ENCODE results near the gene BUD31.
A peak's percentile ranks its signal among the peaks of the same experiment; 100 is the strongest.
"Not testable (repeated sequence)": the region's sequence is repeated elsewhere in the genome, so short reads cannot be mapped to it uniquely, and the experiment has no call there.

The BUD31 gene

GRCh38 chr7:99380823-99381663 lies 27.7 kb upstream of the BUD31 start:
- no peak for DNase-seq (ENCODE audit: low read depth)

DNA sequence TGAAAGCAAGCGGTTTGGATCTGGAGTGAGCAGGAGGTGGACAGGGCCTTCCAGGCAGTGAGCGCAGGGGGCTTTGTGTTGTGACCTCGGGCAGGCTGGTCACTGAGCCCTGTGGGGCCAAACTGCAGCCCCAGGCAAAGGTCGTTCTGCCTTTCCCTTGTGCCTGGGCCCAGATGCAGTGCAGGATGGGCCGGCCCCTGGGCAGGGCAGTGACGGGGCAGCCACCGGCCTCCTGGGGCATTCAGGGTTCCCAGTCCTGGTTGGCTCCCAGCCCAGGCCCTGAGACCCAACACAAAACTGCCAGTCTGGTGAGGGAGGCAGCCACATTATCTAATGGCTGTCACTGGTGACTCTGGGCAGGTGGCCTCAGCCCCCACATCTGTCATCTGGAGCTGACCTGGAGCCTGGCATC lies 27.1 kb upstream of the BUD31 start:
- DNase-seq (ENCODE audit: low read depth), result no peak

GRCh38 chr7:99383203-99383602 lies 25.6 kb upstream of the BUD31 start:
- DNase-seq (ENCODE audit: low read depth), result no peak

DNA sequence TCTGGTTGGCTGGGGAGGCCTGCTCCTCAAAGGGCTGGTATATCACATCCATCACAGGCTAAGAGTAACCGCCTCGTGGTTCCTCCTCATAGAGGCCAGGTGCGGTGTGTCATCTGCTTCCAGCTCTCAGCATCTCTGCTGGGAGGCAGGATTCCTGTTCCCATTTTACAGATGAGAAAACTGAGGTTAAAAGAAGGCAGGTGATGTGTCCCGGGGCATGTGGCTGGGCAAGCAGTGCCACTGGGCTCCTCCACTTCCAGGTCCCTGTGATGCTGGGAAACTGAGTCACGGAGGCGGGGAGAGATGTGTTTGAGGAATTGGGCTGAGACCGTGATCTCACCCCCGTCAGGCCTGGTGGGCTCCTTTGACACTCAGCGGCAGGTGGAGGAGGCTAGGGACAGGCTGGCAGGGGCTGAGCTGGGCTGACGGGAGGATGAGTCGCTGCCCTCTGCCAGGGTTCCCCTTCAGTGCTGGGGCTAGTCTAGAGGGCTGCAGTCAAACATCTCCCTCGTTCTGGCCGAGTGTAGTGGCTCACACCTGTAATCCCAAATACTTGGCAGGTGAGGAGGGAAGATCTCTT lies 24.9 kb upstream of the BUD31 start:
- no peak for DNase-seq (ENCODE audit: low read depth)

DNA sequence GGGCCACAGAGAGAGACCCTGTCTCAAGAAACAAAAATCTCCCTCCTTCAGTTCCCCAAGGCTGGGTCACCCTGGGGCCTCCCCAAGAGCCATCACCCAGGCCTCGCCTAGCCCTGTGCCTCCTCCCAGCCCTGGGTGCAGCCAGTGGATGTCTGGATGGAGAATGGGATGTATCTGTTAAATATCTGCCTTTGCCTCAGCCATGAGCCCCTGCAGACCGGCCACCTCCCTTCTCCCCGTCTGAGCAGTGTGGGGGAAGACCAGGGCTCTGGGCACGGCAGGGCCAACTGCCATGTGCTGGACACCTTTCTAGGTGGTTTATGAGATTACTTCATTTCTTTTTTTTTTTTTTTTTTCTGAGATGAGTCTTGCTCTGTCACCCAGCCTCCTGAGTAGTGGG lies 24.2 kb upstream of the BUD31 start:
- no peak for DNase-seq (ENCODE audit: low read depth)

DNA sequence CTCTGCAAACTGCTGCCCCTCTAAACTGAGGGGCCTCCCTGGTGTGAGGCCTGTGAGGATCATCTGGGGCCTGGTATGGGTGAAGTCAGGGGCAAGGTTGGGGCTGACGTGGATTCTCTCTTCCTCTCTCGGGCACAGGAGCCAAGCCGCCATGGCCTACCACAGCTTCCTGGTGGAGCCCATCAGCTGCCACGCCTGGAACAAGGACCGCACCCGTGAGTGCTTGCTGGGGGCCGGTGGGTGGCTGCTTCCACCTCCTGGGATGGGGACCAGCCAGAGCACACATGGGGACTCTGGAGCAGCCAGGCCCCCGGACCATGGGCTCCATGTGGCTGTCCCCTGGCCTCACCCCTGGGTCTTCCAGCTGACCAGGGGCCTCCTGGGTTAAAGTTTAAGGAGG lies 23.2 kb upstream of the BUD31 start:
- DNase-seq (ENCODE audit: low read depth), result no peak

- peak; percentile 41 for DNase-seq (ENCODE audit: low read depth)
Observed at GRCh38 chr7:99386584-99387238, 22.1 kb upstream of the BUD31 start.

DNA sequence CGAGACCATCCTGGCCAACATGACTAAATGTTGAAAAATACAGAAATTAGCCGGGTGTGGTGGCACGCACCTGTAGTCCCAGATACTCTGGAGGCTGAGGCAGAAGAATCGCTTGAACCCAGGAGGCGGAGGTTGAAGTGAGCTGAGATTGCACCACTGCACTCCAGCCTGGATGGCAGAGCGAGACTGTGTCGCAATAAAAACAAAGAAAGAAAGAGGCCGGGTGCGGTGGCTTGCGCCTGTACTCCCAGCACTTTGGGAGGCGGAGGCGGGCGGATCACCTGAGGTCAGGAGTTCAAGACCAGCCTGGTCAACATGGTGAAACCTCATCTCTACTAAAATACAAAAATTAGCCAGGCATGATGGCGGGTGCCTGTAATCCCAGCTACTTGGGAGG lies 21.5 kb upstream of the BUD31 start:
- not testable (repeated sequence) for DNase-seq (ENCODE audit: low read depth)

GRCh38 chr7:99387912-99388311 lies 20.9 kb upstream of the BUD31 start:
- no peak for DNase-seq (ENCODE audit: low read depth)

- no peak for DNase-seq (ENCODE audit: low read depth)
Observed at GRCh38 chr7:99389772-99390171, 19.0 kb upstream of the BUD31 start.

DNA sequence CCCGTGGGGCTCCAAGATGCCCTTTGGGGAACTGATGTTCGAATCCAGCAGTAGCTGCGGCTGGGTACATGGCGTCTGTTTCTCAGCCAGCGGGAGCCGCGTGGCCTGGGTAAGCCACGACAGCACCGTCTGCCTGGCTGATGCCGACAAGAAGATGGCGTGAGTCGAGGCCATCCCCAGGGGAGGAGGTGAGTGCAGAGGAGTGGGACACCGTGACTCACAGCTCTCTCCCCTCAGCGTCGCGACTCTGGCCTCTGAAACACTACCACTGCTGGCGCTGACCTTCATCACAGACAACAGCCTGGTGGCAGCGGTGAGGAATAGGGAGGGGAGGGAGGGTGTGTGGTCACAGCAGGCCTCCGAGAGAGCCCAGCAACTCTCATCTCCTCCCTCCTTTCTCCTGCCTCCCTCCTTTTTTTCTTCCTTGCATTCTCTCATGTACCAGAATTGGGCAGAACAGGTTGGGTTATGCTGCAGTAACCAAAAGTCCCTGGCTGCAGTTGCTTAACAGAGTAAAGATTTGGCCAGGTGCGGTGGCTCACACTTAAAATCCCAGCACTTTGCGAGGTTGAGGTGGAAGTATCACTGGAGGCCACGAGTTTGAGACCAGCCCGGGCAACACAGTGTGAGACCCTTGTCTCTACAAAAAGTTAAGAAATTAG lies 17.7 kb upstream of the BUD31 start:
- no peak for DNase-seq (ENCODE audit: low read depth)

DNA sequence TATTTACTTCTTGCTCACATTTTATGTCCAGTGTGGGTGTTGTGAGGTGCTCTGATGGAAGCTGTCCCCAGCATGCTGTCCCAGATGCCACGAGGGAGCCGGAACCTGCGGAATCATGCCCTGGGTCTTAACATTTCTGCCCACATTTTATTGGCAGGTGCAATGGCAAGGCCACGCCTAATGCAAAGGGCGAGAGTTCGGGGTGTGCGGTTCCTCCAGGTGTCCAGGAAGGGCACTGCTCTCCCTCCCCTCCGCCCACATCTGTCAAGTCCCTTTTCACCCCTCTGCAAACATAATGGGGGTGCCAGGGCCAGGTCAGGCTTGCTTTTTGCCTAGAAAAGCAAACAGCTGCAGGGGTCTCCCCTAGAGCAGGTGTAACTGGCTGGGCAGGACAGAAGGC lies 16.7 kb upstream of the BUD31 start:
- no peak for DNase-seq (ENCODE audit: low read depth)

- DNase-seq (ENCODE audit: low read depth), result no peak
Observed at GRCh38 chr7:99392659-99393354, 16.0 kb upstream of the BUD31 start.

DNA sequence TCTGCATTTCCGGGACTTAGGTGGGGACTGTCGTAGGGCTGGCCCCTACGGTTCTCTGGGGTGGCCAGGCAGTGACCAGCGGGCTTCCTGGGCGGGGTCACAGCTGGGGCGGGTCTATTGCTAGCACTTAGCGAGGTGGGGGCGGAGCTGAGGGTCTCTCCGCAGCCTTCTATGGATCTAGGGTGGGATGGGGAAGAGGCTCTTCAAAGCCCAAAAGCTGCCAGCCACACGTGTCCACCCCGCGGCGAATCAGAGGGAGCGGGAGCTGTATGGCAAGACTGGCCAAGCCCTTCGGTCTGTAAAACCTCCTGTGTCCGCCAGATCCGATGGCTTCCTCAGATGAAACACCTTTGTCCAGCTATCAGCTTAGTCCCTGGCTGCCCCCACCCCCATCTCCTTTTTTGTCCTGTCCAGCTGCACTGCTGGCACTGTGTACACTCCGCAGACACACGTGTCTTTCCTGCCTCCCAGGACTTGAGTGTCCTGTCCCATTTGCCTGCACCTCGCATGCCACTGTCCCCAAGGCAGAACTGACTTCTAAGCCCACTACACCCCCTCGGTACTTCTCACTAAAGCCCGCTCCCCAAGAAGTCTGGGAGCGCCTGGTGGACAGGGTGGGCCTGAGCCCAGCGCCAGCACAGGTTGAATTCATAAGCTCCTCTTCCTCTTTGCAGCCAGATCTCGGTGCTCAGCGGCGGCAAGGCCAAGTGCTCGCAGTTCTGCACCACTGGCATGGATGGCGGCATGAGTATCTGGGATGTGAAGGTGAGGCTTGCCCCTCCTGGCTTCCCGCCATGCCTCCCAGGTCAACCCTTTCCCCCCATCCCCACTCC lies 15.2 kb upstream of the BUD31 start:
- no peak for DNase-seq (ENCODE audit: low read depth)

GRCh38 chr7:99394188-99394502 lies 14.6 kb upstream of the BUD31 start:
- DNase-seq (ENCODE audit: low read depth), result no peak

- DNase-seq (ENCODE audit: low read depth), result no peak
Observed at GRCh38 chr7:99395616-99396327, 13.0 kb upstream of the BUD31 start.

DNA sequence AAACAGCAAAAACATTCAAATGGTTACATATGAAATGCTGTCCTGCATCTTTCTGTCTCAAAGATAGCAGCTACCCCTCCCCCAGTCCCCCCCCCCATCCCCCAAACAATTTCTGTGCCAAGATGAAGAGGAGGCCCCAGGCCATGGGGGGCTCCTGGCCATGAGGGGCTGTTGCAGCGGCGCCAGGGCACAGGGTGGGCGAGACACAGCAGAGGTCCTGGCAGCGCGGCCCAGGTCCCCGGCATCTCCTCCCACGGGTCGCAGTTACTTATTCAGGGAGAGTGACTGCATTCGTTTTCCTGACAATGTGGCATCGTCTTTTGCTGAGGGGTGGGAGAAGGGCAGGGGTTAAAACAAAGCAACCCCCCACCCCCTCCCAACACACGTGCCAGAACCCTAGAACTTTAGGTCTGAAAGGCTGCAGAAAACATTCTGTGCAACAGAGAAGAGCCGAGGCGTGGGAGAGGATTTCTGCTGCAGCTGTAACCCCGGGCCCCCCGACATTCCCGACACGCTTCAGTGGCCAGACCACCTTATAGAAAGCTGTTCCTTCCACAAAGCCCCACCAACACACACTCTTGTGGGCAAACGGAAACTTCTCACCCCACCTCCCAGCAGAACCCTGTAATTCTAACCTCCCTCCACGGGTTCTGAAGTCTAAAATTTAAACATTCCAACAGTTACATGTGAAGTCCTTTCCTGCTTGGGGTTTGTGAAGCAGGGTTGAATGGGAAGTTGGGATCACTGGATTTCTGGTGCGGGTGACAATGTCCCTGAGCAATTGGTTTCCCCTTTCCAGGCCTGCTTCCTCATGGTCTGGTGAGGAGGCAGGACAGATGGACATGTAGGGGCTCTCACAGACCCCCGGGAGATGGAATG lies 12.1 kb upstream of the BUD31 start:
- no peak for DNase-seq (ENCODE audit: low read depth)

DNA sequence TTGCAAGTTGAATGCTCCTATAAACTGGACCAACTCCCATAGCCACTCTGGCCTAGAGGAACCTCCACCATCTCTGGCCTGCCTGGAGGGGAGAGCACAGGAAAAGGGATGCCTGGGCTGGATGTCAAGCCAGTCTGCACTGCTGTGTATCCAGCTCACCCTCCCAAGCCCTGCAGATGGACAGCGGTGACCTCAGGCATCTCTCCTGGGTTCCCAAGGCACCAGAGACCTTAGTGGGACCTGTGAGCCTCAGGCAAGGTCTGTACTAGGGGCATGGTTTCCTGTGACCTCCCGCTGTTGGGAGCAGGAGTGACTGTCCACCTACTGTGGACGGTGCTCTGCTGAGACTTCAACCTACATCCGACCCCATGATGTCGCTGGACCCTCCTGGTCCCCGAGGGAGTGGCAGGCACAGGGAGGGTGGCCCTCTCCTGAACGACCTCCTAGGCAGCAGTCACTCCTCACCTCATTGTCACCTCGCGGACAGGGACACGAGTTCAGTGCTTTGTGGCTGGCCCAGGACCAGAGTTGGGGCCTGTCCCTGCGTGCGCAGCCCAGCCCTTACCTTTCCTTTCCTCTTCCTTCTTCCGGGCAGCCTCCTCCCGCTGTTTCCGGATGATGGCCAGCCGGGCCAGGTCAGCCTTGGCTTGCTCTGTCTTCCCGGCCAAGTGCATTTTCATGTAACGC lies 11.3 kb upstream of the BUD31 start:
- DNase-seq (ENCODE audit: low read depth), result no peak

- DNase-seq (ENCODE audit: low read depth), result no peak
Observed at GRCh38 chr7:99398891-99399445, 9.8 kb upstream of the BUD31 start.
